ENCODE data around the gene PUM2. TPM values are rescaled to one million over a fixed set of nuclear protein-coding genes. Genes with fewer than 3 reads are reported as not detected.

The PUM2 gene
- polyA plus RNA-seq, 10 donors = 48.5 to 73.3 (median 61.9) TPM

DNA sequence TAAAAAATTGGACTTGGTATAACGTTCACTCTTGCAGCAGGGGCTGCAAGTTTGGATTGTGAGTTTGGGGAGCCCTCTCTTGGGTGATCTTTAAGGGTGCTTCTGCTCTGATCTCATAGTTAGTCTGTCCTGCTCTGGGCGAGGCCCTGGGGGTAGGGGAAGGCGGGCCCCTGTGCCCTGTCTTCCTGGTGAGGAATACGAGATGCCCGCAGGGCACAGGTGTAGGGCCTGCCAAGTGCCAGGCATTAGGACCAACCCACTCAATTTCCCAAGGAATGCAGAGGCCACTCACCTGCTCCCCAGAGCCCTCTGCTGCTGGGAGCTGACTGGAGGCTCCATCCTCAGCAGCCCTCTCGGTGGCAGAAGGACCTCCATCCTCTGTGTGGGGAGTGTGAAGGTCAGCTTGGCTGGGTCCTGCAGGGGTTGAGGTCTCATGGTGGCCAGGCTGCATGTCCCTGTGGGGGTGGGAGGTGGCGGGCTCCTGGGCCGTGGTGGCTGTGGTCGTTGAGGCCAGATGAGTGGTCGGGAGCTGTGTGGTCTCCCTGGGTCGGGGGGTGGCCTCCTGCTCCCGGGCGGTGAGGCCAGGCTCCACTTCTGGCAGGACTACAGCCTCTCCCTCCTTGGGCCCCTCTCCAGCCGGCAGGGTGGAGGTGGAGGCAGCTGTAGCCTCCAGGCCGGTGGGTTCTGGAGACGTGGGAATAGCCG is 147.0 kb downstream of the PUM2 start:
- DNase-seq = no peak

DNA sequence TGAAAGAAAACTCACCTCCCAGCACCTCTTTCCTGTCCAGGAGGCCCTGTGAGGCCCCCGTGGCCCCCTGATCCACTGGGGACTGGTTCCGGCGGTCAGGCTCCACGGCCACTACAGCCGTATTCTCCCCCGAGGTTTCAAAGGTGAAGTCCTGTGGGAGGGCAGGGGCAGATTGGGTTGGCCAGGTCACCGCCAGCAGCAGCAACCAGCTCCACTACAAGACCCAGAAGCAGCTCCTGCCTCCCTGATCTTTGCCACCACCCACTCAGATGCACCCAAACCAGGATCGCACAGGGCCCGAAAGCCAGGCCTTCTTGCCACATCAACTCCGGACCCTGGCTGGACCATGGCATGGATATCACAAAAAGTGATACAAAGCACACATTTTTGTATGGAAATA is 147.6 kb downstream of the PUM2 start:
- DNase-seq = no peak

DNA sequence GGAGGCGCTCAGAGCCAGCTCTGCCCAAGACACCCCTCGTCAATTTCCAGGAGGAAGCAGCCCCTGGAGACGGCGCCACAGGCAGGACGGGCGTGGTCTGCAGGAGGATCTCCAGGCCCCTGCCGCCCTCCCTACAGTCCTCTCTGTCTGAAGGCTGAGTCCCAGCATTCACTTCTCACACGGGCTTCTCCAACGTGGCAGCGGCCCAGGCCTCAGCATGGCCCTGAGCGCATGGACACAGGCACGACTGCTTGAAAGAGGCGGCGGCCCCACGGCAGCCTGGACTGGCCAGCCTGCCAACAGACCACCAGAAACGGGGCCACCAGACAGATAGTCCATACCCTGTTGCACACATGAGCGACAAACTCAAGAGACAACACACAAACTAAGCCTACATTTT is 149.0 kb downstream of the PUM2 start:
- DNase-seq = no peak

DNA sequence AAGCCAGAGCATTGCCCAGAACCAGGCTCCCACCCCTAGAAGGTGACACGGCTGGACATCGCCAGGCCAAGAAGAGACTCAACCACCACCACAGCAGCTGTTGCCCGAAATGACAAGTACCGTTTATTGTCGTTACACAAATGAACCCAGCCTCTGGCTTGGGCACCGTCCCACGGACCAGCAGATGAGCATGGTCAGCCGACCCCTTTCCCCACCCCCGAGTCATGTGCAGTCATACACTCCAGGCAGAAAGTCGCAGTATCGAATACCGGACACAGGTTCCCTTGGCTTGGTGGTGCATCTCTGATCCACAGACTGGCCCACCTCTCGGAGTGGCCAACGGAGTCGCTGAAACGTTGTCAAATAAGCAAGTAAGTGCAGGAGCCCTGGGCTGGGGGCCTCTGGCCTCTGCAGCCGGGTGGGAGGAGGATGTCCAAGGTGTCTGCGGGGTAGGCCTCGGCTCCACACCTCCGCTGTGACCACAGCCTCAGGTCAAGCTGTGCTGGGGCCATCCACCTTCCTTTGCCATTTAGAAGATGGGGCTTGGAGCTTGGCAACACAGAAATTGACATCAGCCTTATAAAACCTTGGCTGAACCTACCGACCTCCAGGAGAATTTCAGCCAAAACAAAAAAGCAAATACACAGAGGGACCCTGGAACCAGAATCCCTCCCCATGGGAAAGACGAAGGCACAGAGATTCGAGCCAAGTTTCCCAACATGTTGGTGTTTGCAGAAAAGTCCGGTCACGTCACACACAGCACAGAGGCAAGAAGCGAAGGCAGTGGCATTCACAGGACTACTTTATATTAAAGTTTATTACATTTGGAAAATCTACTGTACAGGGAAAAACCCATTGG is 149.7 kb downstream of the PUM2 start:
- DNase-seq = no peak

DNA sequence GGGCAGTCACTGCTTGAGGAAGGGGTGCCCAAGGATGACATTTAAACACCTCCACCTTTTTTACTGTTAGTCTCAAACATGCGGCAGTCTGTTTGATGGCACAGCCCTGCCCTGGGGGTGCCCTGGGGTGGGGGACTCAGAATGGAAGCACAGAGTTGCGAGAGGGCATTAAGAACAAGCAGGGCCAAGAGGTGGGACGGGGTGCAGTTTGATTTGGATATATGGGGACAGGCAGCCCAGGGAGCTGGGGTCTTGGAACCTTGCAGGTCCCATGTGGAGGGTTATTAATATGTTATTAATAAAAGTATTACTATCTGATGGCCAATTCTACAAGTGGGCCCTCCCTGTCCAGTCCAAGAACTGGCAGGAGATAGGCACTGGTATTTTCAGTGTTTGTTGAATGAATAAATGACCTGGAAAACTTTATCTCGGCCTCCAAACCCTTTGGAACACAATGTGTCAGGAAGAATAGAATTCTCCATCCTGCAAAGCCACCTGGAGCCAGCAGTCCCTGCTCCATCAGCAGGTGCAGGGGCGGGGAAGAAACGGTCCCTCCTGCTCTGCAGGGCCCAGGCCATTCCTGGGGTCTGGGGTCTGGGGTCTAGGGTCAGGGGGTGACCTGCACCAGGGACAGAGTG is 150.9 kb downstream of the PUM2 start:
- DNase-seq = no peak

DNA sequence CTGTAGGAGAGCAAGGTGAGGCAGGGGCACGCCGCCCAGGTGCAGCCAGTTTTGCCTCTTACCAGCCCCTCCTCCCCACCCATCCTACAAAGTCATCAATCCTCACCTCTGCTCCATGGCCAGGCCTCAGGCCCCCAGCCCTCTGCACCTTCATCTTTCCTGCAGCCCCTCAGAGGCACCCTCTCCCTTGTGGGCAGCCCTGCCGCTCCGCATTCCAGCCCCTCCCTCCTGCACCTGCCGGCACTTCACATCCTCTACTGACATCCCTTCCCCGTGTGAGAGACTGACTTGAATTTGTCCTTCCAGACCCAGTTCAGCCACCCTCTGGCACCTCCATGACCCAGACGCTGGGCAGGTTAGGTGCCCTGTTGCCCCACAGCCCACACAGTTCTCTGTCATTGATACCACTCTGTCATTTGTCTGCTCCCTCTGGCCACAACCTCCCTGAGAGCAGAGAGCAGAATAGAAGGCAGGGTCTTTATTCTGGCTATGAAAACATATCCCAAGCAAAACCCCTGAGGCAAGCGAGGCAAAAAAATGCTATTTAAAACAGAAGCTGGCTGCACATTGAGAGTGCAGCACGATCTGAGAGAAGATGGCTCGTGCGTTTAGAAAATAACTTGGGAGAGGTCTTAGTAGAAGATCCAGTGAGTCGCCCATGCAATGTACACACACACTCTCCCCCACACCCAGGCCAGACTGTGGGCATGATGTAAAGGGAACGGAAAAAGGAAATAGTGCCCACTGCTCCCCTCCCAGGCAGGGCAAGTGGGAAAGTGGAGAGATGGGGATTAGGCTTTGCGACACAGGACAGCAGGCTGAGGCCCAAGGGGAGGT is 151.6 kb downstream of the PUM2 start:
- no peak for DNase-seq

Other genes starting within 250 kb of the PUM2 start
- 10 to 100 TPM in 3 of 10 donors, 1 to 10 TPM in 7; 2.2 to 49.1 (median 7.1) TPM for gene SDC1, start 125.7 kb downstream of the PUM2 start, polyA plus RNA-seq (ENCODE audit: insufficient read length in 10 of 10)
- gene RHOB, start 96.2 kb upstream of the PUM2 start, polyA plus RNA-seq (ENCODE audit: insufficient read length in 10 of 10) = 100 to 1,000 TPM in 9 of 10 donors, 10 to 100 TPM in 1; 83.3 to 183 (median 122) TPM

All from muscle of back (tissue), 11 donors.